GM11168 (cell line): ENCODE results near the gene PLK2.

Experiments
- in situ Hi-C: fragments of 300-500 bp; cut with MboI; formaldehyde crosslinking; loops from one replicate; pipeline ENCODE4 v1.12.0; 2022; ENCODE audit warnings: low sequenced_read_pairs; ENCODE audit not compliant: unreplicated experiment

Gene PLK2

DNA sequence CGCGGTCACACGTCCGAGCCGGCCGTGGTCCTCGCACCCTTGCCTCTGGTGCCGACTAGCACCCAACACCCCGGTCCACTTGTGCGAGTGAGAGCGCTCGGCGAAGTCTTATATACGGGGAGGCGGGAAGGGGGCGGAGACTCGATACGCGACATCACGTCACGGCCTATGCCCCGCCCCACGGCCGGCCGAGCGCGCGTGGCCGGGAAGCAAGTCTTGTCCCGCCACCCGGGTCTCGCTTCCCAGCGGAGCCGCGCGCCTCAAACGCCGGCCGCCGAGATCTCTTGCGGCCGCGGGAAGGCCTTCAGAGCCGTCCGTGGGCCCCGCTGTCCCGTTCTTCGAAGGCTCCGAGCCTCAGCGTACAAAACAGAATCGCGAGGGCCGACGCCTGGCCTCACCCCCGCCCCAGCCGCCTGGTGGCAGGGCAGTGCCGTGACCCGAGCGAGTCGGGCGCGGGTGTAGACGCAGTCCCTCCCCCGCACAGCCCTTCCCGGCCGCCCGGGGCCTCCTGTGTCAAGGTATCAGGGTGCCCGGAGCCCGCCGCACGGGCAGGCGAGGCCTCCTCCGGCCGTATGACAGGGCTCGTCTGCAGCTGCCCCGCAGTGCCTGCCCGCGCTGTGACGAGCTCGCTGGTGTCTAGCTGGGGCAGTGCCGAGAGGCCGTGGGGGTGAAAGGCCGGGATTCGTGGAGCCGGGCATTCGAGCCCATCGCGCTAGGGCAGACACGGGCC lies at the start of gene PLK2:
Gene PLK2, minus strand, starts transcription at position 85 of the 730 bp plus-strand sequence. CDS start 127 bp downstream, outside the sequence.
- in situ Hi-C loops, result loop anchor here (25.0 kb wide), 1 partner anchor 698 kb away; no protein-coding TSS in a partner anchor

- in situ Hi-C loops, result no loop called here
Measured at GRCh38 chr5:58507715-58508114, 47.8 kb upstream of the PLK2 start.

- in situ Hi-C loops, result no loop called here
Measured at GRCh38 chr5:58505971-58506640, 46.2 kb upstream of the PLK2 start.

GRCh38 chr5:58505502-58505901 lies 45.6 kb upstream of the PLK2 start:
- in situ Hi-C loops, result no loop called here

- in situ Hi-C loops, result no loop called here
Measured at GRCh38 chr5:58504766-58505165, 44.9 kb upstream of the PLK2 start.

DNA sequence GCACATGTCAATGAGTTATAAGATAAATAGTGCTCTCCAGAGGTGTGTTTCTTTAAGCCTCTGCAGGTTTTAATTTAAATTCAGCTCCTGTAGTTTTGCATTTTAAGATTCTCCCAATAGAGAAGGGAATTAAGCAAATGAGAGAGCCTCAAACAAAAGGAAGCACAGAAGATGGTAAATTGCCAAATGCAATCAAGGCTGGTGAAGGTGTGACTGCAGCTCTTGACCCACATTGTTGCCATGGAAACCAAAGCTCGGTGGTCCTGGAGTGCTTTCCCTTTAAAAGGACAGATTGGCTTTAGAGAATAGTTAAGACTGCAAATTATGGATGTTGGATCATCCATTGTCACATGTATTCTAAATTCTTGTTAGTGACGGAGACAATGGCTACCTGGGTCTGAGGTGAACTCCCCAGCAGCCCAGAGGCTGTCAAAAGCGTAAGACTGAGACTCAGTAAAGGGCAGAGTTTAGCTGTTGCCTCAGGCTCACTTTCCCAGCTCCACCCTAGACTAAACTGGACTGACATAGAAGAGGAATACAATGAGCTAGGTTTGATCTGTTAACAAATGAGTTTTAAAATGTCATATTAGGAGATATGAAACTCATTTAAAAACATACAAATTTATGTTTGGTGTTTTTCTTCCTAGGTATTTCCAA lies 43.6 kb upstream of the PLK2 start:
- in situ Hi-C loops, result no loop called here

DNA sequence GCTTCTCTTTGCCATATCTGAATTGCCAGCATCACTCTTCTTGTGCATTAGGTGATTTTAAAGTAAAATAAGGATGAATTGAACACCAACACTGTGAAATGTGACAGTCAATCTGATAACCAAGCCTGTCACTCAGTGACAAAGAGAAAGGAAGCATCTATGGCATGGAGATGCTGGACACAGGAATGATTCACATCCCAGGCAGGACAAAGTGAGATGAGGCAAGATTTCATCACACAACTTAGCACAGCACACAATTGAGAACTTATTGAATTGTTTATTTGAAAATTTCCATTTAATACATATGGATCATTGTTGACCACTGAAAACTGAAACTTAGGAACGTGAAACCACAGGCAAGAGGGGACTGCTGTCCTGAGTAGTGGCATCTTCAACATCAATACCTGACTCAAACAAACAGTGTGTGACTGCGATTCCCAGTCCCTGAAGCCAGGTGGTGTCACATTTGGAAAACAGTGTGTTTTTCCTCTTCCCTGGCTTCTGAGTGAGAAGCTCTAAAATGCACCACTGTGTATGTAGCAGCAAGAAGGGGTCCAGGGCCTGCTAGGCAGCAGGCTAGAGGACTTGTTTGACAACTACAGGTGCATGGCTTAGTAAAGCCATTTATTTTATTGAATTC lies 42.0 kb upstream of the PLK2 start:
- in situ Hi-C loops, result no loop called here

GRCh38 chr5:58499941-58500340 lies 40.1 kb upstream of the PLK2 start:
- in situ Hi-C loops, result loop anchor here (25.0 kb wide), 1 partner anchor 337 kb away; no protein-coding TSS in a partner anchor

DNA sequence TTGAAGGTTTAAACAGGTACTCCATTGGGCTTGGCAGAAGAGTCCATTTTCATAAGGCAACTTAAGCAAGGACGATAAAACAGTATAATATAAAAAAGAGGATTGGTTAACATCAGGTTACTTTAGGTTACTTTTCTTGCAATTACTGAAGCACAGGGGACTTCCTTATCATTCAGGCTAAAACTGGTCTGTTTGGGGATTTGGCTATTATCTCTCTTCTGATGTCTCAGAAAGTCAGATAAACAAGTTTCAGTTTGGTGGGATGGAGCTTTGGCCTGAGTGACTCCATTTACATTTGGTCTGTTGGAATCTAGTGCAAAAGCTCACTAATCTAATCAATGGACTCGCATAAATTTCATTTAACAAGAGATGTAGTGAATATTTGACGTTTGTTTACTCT lies 39.3 kb upstream of the PLK2 start:
- in situ Hi-C loops, result loop anchor here (25.0 kb wide), 1 partner anchor 338 kb away; no protein-coding TSS in a partner anchor

DNA sequence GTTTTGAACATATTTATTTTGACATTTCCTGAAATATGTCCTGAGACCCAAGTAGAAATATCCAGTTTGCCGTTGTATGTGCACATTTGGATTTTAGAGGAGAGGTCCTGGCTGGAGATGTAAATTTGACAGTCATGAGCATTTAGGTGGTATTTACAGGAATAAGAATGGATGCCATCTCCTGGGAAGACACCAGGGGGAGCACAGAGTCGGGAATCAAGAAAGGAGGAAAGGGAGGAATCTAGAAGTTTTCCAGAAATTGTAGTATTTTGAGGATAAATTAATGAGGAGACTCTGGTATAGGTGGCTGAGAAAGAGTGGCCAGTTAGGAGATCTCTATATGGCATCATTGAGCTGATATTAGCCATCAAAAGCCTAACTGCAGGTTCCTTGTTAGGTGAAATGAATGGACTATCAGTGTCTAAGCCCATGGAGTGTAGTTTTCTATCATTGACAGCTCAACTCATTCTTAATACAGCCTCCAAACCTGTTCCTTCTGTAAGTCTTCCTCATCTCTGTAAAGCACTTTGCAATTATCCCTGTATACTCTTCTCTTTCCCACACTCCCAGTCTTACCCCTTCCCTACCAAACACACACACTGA lies 38.6 kb upstream of the PLK2 start:
- in situ Hi-C loops, result loop anchor here (25.0 kb wide), 1 partner anchor 339 kb away; no protein-coding TSS in a partner anchor

DNA sequence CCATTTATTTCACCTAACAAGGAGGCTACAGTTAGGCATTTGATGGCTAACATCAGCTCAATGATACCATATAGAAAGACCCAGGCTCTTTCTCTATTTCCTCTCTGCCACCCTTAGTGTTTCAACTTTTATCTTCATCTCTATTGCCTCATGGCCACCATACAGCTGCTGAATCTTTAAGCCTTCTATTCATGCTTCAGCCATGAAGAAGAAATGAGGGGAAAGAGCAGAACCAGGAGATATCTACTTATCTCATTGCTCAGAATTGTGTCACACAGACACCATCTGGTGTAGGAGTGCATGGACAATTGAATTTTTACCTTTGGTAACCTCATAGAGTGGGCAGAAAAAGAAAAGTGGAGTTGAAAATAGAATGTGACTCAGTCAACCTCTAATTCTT lies 38.0 kb upstream of the PLK2 start:
- in situ Hi-C loops, result loop anchor here (25.0 kb wide), 1 partner anchor 339 kb away; no protein-coding TSS in a partner anchor

GRCh38 chr5:58497386-58497785 lies 37.5 kb upstream of the PLK2 start:
- in situ Hi-C loops, result loop anchor here (25.0 kb wide), 1 partner anchor 340 kb away; no protein-coding TSS in a partner anchor

DNA sequence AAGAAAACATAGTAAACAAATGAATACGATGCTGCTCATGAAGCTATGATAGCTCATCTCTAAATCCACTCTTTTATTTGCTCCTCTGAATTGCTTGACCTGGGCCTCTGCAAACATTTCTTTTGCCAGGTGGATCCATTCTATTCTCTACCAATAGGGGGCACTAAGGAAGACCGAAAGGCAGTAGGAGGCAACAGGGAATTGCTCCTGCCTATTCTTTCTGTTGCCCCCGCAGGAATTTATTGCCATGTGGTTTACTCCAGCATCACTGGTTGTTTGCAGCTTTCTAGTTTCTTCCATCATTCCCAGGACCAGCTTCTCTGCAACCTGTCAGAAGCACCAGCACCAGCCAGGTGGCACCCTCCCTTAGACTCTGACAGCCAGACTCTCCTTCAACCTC lies 36.6 kb upstream of the PLK2 start:
- in situ Hi-C loops, result loop anchor here (25.0 kb wide), 1 partner anchor 341 kb away; no protein-coding TSS in a partner anchor

DNA sequence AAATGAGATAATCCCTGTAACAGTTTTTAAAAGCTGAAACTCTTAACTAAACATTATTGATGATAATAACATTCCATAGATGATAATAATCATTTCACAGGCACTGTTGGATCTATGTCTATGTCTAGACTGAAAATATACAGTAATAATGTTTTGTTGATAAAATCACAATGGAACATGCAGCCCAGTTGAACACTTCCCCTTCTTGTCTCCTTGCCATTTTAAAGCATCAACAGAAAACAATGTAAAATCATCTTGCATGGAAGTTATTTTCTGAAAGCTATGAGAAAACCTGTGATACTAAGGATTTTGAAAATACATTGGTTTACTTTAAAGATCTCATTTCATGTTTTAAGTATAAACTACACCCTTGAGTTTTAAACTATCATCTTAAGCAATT lies 33.3 kb upstream of the PLK2 start:
- in situ Hi-C loops, result loop anchor here (25.0 kb wide), 1 partner anchor 344 kb away; no protein-coding TSS in a partner anchor

- in situ Hi-C loops, result loop anchor here (25.0 kb wide), 1 partner anchor 346 kb away; no protein-coding TSS in a partner anchor
Measured at GRCh38 chr5:58491216-58491892, 31.5 kb upstream of the PLK2 start, which contains the start of gene GAPT. TSS of gene GAPT (plus strand) at chr5:58491435. CDS start at chr5:58494537, 3,102 bp downstream.

DNA sequence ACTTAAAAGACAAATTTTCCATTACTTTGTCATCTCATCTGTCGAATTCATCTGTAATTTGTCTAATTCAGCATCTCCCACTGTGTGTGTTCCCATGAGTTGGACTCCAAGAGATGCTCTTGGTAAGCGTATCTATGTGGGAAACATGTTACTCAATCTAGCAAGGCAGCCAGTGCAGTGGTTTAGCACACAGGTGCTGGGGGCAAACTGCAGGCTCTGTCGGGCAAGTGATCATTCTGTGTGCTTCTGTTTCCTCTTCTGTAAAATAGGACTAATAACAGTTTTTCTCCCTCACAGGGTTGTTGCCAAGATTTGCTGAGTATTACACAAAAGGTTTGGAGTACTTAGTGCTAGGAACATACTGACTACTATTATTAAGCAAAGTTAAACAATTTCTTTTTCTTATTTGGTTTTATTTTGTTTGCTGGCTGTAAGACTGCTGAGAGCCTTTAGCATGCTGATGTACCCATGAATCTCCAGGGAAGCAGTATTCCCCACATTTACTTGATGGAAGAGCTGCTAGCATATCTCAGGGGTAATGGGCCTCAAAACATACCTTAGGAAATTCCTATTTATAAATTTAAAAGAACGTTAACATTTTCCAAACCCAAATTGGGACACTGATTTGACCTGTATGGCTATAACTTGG lies 30.6 kb upstream of the PLK2 start:
- in situ Hi-C loops, result loop anchor here (25.0 kb wide), 1 partner anchor 347 kb away; no protein-coding TSS in a partner anchor

GRCh38 chr5:58486290-58486689 lies 26.4 kb upstream of the PLK2 start:
- in situ Hi-C loops, result loop anchor here (25.0 kb wide), 1 partner anchor 351 kb away; no protein-coding TSS in a partner anchor

DNA sequence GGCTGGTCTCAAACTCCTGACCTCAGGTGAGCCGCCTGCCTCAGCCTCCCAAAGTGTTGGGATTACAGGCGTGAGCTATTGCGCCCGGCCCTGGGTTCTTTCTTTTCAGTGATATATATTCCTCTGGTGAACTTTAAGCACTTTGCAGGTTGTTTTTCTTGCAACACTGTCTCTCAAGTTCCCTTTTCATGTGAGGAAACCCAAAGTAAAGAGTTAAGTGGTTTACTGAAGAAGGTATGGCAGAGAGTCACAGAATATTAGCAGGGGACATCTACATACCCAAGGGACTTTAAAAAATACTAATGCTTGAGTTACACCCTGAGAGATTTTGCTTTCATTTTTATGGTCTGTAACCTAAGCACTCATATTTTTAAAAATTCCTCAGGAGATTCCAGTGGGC lies 24.6 kb upstream of the PLK2 start:
- in situ Hi-C loops, result loop anchor here (25.0 kb wide), 1 partner anchor 353 kb away; no protein-coding TSS in a partner anchor
